Thymus (tissue), 11 donors: Measurements from ENCODE around the gene ACVR1B. TPM values are rescaled to one million over a fixed set of nuclear protein-coding genes. Genes with fewer than 3 reads are reported as not detected.

Source experiments
- DNase-seq, 9 donors: peaks; one replicate each; pipeline ENCODE4 v3.0.0-alpha.2; 2013; ENCODE audit warnings: low spot score in 9 of 9, low read depth in 6 of 9, missing footprints in 1 of 9
- H3K27ac ChIP-seq, 2 donors: one replicate each; pipeline ENCODE4 v1.5.1; 2013; ENCODE audit warnings: control low read depth in 1 of 2, low read depth in 1 of 2, low read length in 1 of 2, mild to moderate bottlenecking in 1 of 2, moderate library complexity in 1 of 2
- H3K27me3 ChIP-seq, 2 donors: one replicate each; pipeline ENCODE4 v1.5.1; 2013; ENCODE audit warnings: low read length in 1 of 2; ENCODE audit not compliant: control insufficient read depth in 2 of 2, insufficient read depth in 1 of 2
- H3K36me3 ChIP-seq, 2 donors: one replicate each; pipeline ENCODE4 v1.5.1; 2013; ENCODE audit warnings: low read length in 1 of 2, mild to moderate bottlenecking in 1 of 2, moderate library complexity in 1 of 2; ENCODE audit not compliant: control insufficient read depth in 2 of 2, insufficient read depth in 2 of 2
- H3K4me1 ChIP-seq, 2 donors: one replicate each; pipeline ENCODE4 v1.5.1; 2013; ENCODE audit warnings: low read length in 2 of 2; ENCODE audit not compliant: control insufficient read depth in 2 of 2, insufficient read depth in 2 of 2
- H3K4me3 ChIP-seq, 2 donors: one replicate each; pipeline ENCODE4 v1.5.1; 2013; ENCODE audit warnings: low read length in 2 of 2, control low read depth in 1 of 2, mild to moderate bottlenecking in 1 of 2
- H3K9me3 ChIP-seq, 2 donors: one replicate each; pipeline ENCODE4 v1.5.1; 2013; ENCODE audit warnings: low read length in 1 of 2, mild to moderate bottlenecking in 1 of 2; ENCODE audit not compliant: control insufficient read depth in 2 of 2, insufficient read depth in 1 of 2
- WGBS: extraction: QIAGEN DNeasy Blood & Tissue Kit; methylation state at CpG from one replicate; pipeline ENCODE4 v1.1.7; 2013; 5-methylcytosine and 5-hydroxymethylcytosine counted together
- polyA plus RNA-seq: library from polyadenylated mRNA; stranded (reverse); fragments of 200-250 nt; gene quantifications from one replicate; pipeline ENCODE4 v1.2.3, GENCODE V29; 2013
- total RNA-seq: library from RNA; stranded (reverse); fragments of 120-200 nt; gene quantifications from one replicate; pipeline ENCODE4 v1.2.4, GENCODE V29; 2013
- donor health status: healthy.

The ACVR1B gene
- total and polyA plus RNA-seq, 2 donors = 7.2 to 9.9 TPM

- Histone ChIP-seq H3K36me3 (peaks cover 38 to 58% of the 10 kb centered on the region in 2 donors), H3K9me3 (no peaks in the 10 kb centered on the region), H3K4me1 (peaks cover 5 to 21% of the 10 kb centered on the region in 2 donors), H3K27me3 (no peaks in the 10 kb centered on the region), H3K27ac (no peak overlapping the region), H3K4me3 (no peak overlapping the region)
- WGBS = 46% methylated on average over 7 of the region's 7 CpGs
- DNase-seq = peak in 8 of 9 donors; percentile 41 to 88 (median 70)
These were observed 28.7 kb downstream of the ACVR1B start for GRCh38 chr12:51980051-51980808.

GRCh38 chr12:51980809-51981127 is 29.3 kb downstream of the ACVR1B start:
- Histone ChIP-seq H3K4me3 (no peak overlapping the region), H3K27ac (no peak overlapping the region), H3K9me3 (no peaks in the 10 kb centered on the region), H3K36me3 (peaks cover 40 to 59% of the 10 kb centered on the region in 2 donors), H3K4me1 (peaks cover under 1 to 15% of the 10 kb centered on the region in 2 donors), H3K27me3 (no peaks in the 10 kb centered on the region)
- 96% methylated on average over 10 of the region's 10 CpGs for WGBS
- DNase-seq = no peak

- no peak for DNase-seq
- Histone ChIP-seq H3K27ac (no peak overlapping the region), H3K27me3 (no peaks in the 10 kb centered on the region), H3K4me3 (no peak overlapping the region), H3K4me1 (peaks cover 0 to 4% of the 10 kb centered on the region in 2 donors), H3K9me3 (no peaks in the 10 kb centered on the region), H3K36me3 (peaks cover 37 to 62% of the 10 kb centered on the region in 2 donors)
- WGBS = 98% methylated on average over 6 of the region's 6 CpGs
These were observed 33.2 kb downstream of the ACVR1B start for GRCh38 chr12:51984657-51985056.

- no peak overlapping the region for H3K4me3 ChIP-seq
- H3K9me3 ChIP-seq = no peaks in the 10 kb centered on the region
- 97% methylated on average over 9 of the region's 9 CpGs for WGBS
- no peak overlapping the region for H3K27ac ChIP-seq
- no peak for DNase-seq
- peaks cover 37 to 62% of the 10 kb centered on the region in 2 donors for H3K36me3 ChIP-seq
- H3K4me1 ChIP-seq = peaks cover 0 to 4% of the 10 kb centered on the region in 2 donors
- no peaks in the 10 kb centered on the region for H3K27me3 ChIP-seq
These were observed 33.8 kb downstream of the ACVR1B start for GRCh38 chr12:51985154-51985835.

GRCh38 chr12:51986834-51987233 is 35.3 kb downstream of the ACVR1B start:
- H3K9me3 ChIP-seq = no peaks in the 10 kb centered on the region
- H3K4me3 ChIP-seq = no peak overlapping the region
- DNase-seq = no peak
- no peaks in the 10 kb centered on the region for H3K4me1 ChIP-seq
- no peak overlapping the region for H3K27ac ChIP-seq
- peaks cover 39 to 49% of the 10 kb centered on the region in 2 donors for H3K36me3 ChIP-seq
- WGBS = 98% methylated on average over 8 of the region's 8 CpGs
- H3K27me3 ChIP-seq = no peaks in the 10 kb centered on the region

GRCh38 chr12:51992246-51992645 is 40.7 kb downstream of the ACVR1B start:
- H3K4me3 ChIP-seq = no peak overlapping the region
- no peak for DNase-seq
- peaks cover 27 to 41% of the 10 kb centered on the region in 2 donors for H3K36me3 ChIP-seq
- H3K4me1 ChIP-seq = no peaks in the 10 kb centered on the region
- WGBS = 97% methylated on average over 5 of the region's 5 CpGs
- no peak overlapping the region for H3K27ac ChIP-seq
- H3K27me3 ChIP-seq = no peaks in the 10 kb centered on the region
- peaks cover 0 to 1% of the 10 kb centered on the region in 2 donors for H3K9me3 ChIP-seq

- Histone ChIP-seq H3K36me3 (peaks cover 27 to 39% of the 10 kb centered on the region in 2 donors), H3K4me1 (no peaks in the 10 kb centered on the region), H3K4me3 (no peak overlapping the region), H3K9me3 (peaks cover 0 to 1% of the 10 kb centered on the region in 2 donors), H3K27me3 (no peaks in the 10 kb centered on the region), H3K27ac (no peak overlapping the region)
- DNase-seq = no peak
- WGBS = 98% methylated on average over 17 of the region's 17 CpGs
These were observed 43.0 kb downstream of the ACVR1B start for GRCh38 chr12:51994539-51994820.

- 98% methylated on average over 4 of the region's 4 CpGs for WGBS
- no peak for DNase-seq
- H3K4me1 ChIP-seq = no peaks in the 10 kb centered on the region
- peaks cover 0 to 1% of the 10 kb centered on the region in 2 donors for H3K9me3 ChIP-seq
- no peaks in the 10 kb centered on the region for H3K27me3 ChIP-seq
- H3K36me3 ChIP-seq = peaks cover 27 to 39% of the 10 kb centered on the region in 2 donors
- no peak overlapping the region for H3K27ac ChIP-seq
- no peak overlapping the region for H3K4me3 ChIP-seq
These were observed 43.5 kb downstream of the ACVR1B start for GRCh38 chr12:51994959-51995358.

GRCh38 chr12:51997136-51997535 is 45.6 kb downstream of the ACVR1B start:
- peaks cover 21 to 34% of the 10 kb centered on the region in 2 donors for H3K36me3 ChIP-seq
- 96% methylated on average over 5 of the region's 5 CpGs for WGBS
- peaks cover 0 to 1% of the 10 kb centered on the region in 2 donors for H3K9me3 ChIP-seq
- H3K4me1 ChIP-seq = no peaks in the 10 kb centered on the region
- no peak overlapping the region for H3K27ac ChIP-seq
- H3K27me3 ChIP-seq = no peaks in the 10 kb centered on the region
- DNase-seq = no peak
- H3K4me3 ChIP-seq = no peak overlapping the region
